ENCODE results near the gene PBX1. TPM values are rescaled to one million over a fixed set of nuclear protein-coding genes. Genes with fewer than 3 reads are reported as not detected.

The PBX1 gene
- polyA plus RNA-seq, 1 donor (not counting 4 experiments of a cell fraction or from before 2014, with no cell fraction given), result 2.2 TPM

- H3K9ac ChIP-seq (ENCODE audit: control insufficient read depth, extremely low read depth, insufficient read depth, low read length), result no peak overlapping the region
- TF ChIP-seq CTCF (optimal IDR thresholded peaks at IDR 0.05 in 1 of 3, IDR thresholded peaks at IDR 0.05 in 1 of 3, conservative IDR thresholded peaks at IDR 0.05 in 1 of 3; ENCODE audit: extremely low read depth in 1 of 3, insufficient read depth in 2 of 3, low read length in 3 of 3), result peak; percentile 53 to 65 (median 64)
- TF ChIP-seq EZH2 (IDR thresholded peaks at IDR 0.05; ENCODE audit: low read length), result no peak
- no peak for FAIRE-seq
- dilution Hi-C loops (cut with MboI; ENCODE audit: extremely low pct_ligation_motif_present, low sequenced_read_pairs), result no loop called here
- no peaks in the 10 kb centered on the region for H3K27me3 ChIP-seq (ENCODE audit: control insufficient read depth, extremely low read depth, insufficient read depth, low read length)
- no peaks in the 10 kb centered on the region for H3K9me3 ChIP-seq (ENCODE audit: control insufficient read depth, low read depth, low read length)
- no peak overlapping the region for H3K27ac ChIP-seq (ENCODE audit: control insufficient read depth, insufficient read depth, low read length)
- H3K36me3 ChIP-seq (ENCODE audit: control insufficient read depth in 2 of 2, extremely low read depth in 1 of 2, insufficient read depth in 2 of 2, low read length in 2 of 2), result no peaks in the 10 kb centered on the region
- no peaks in the 10 kb centered on the region for H3K79me2 ChIP-seq (ENCODE audit: control insufficient read depth, insufficient read depth, low read length)
- no peak overlapping the region for H2AFZ ChIP-seq (ENCODE audit: control insufficient read depth, low read length)
- H3K4me2 ChIP-seq (ENCODE audit: control insufficient read depth, extremely low read depth, insufficient read depth, low read depth, low read length), result no peak overlapping the region
- H3K4me3 ChIP-seq (ENCODE audit: control insufficient read depth in 2 of 3, extremely low read depth in 1 of 3, insufficient read depth in 2 of 3, low read depth in 1 of 3, low read length in 3 of 3), result no peak overlapping the region
- no peak for DNase-seq (ENCODE audit: low read depth, low spot score)
- peaks cover 15% of the 10 kb centered on the region for H3K4me1 ChIP-seq (ENCODE audit: control insufficient read depth, extremely low read depth, insufficient read depth, low read length)
- H3K9me1 ChIP-seq (ENCODE audit: control insufficient read depth, extremely low read depth, insufficient read depth, low read length), result no peaks in the 10 kb centered on the region
- H4K20me1 ChIP-seq (ENCODE audit: control insufficient read depth, extremely low read depth, insufficient read depth, low read length), result no peaks in the 10 kb centered on the region
Measured at GRCh38 chr1:164673584-164674214, 114.7 kb downstream of the PBX1 start.

- no peak overlapping the region for H3K27ac ChIP-seq (ENCODE audit: control insufficient read depth, insufficient read depth, low read length)
- no peak overlapping the region for H2AFZ ChIP-seq (ENCODE audit: control insufficient read depth, low read length)
- dilution Hi-C loops (cut with MboI; ENCODE audit: extremely low pct_ligation_motif_present, low sequenced_read_pairs), result no loop called here
- no peak for TF ChIP-seq CTCF (optimal IDR thresholded peaks at IDR 0.05 in 1 of 3, IDR thresholded peaks at IDR 0.05 in 1 of 3, conservative IDR thresholded peaks at IDR 0.05 in 1 of 3; ENCODE audit: extremely low read depth in 1 of 3, insufficient read depth in 2 of 3, low read length in 3 of 3)
- no peak for TF ChIP-seq EZH2 (IDR thresholded peaks at IDR 0.05; ENCODE audit: low read length)
- H3K79me2 ChIP-seq (ENCODE audit: control insufficient read depth, insufficient read depth, low read length), result no peaks in the 10 kb centered on the region
- no peak for FAIRE-seq
- no peak for DNase-seq (ENCODE audit: low read depth, low spot score)
- H3K27me3 ChIP-seq (ENCODE audit: control insufficient read depth, extremely low read depth, insufficient read depth, low read length), result no peaks in the 10 kb centered on the region
- H3K4me2 ChIP-seq (ENCODE audit: control insufficient read depth, extremely low read depth, insufficient read depth, low read depth, low read length), result no peak overlapping the region
- H3K4me1 ChIP-seq (ENCODE audit: control insufficient read depth, extremely low read depth, insufficient read depth, low read length), result peaks cover 15% of the 10 kb centered on the region
- H4K20me1 ChIP-seq (ENCODE audit: control insufficient read depth, extremely low read depth, insufficient read depth, low read length), result no peaks in the 10 kb centered on the region
- no peaks in the 10 kb centered on the region for H3K9me3 ChIP-seq (ENCODE audit: control insufficient read depth, low read depth, low read length)
- no peaks in the 10 kb centered on the region for H3K36me3 ChIP-seq (ENCODE audit: control insufficient read depth in 2 of 2, extremely low read depth in 1 of 2, insufficient read depth in 2 of 2, low read length in 2 of 2)
- no peak overlapping the region for H3K9ac ChIP-seq (ENCODE audit: control insufficient read depth, extremely low read depth, insufficient read depth, low read length)
- H3K4me3 ChIP-seq (ENCODE audit: control insufficient read depth in 2 of 3, extremely low read depth in 1 of 3, insufficient read depth in 2 of 3, low read depth in 1 of 3, low read length in 3 of 3), result no peak overlapping the region
- no peaks in the 10 kb centered on the region for H3K9me1 ChIP-seq (ENCODE audit: control insufficient read depth, extremely low read depth, insufficient read depth, low read length)
Measured at GRCh38 chr1:164675342-164675904, 116.4 kb downstream of the PBX1 start.
